NCI-H460 (cell line): ENCODE measurements around the gene METTL6. TPM values are rescaled to one million over a fixed set of nuclear protein-coding genes. Genes with fewer than 3 reads are reported as not detected.
"Not testable (repeated sequence)": the region's sequence is repeated elsewhere in the genome, so short reads cannot be mapped to it uniquely, and the experiment has no call there.

Source experiments
- DNase-seq: peaks from one replicate; pipeline ENCODE4 v3.0.0-alpha.2; 2016; ENCODE audit warnings: low read depth; ENCODE audit errors: extremely low read depth
- total RNA-seq: library from RNA; depleted of rRNA; stranded (reverse); fragments of >200 nt; shearing (Covaris generic); gene quantifications from 2 replicates; pipeline ENCODE4 v1.2.3, GENCODE V29; 2014

Gene METTL6
- total RNA-seq, 1 experiment from 2014 or later = 34.7 TPM

- no peak for DNase-seq
These were observed 24.1 kb upstream of the METTL6 start for GRCh38 chr3:15451216-15452113.

- DNase-seq = no peak
These were observed 23.3 kb upstream of the METTL6 start for GRCh38 chr3:15450438-15451215.

- no peak for DNase-seq
These were observed 22.3 kb upstream of the METTL6 start for GRCh38 chr3:15449489-15450224.

- no peak for DNase-seq
These were observed 16.6 kb upstream of the METTL6 start for GRCh38 chr3:15443826-15444524.

GRCh38 chr3:15440891-15441290 is 13.5 kb upstream of the METTL6 start:
- DNase-seq = no peak

GRCh38 chr3:15439476-15439875 is 12.1 kb upstream of the METTL6 start:
- DNase-seq = no peak

GRCh38 chr3:15438983-15439382 is 11.6 kb upstream of the METTL6 start:
- DNase-seq = no peak

- no peak for DNase-seq
These were observed 8.9 kb upstream of the METTL6 start for GRCh38 chr3:15436246-15436645.

GRCh38 chr3:15434756-15435155 is 7.4 kb upstream of the METTL6 start:
- DNase-seq = no peak

- DNase-seq = no peak
These were observed 6.2 kb upstream of the METTL6 start for GRCh38 chr3:15433531-15433930.

GRCh38 chr3:15431256-15431837 is 4.0 kb upstream of the METTL6 start:
- DNase-seq = no peak

GRCh38 chr3:15430624-15431023 is 3.3 kb upstream of the METTL6 start:
- no peak for DNase-seq

- DNase-seq = no peak
These were observed 1.7 kb upstream of the METTL6 start for GRCh38 chr3:15429080-15429479.

- DNase-seq = no peak
These were observed 1.2 kb upstream of the METTL6 start for GRCh38 chr3:15428539-15428938.

- no peak for DNase-seq
These were observed 637 bp upstream of the METTL6 start for GRCh38 chr3:15427981-15428380.

- no peak for DNase-seq
These were observed 695 bp downstream of the METTL6 start for GRCh38 chr3:15426579-15427118.

GRCh38 chr3:15420871-15421270 is 6.5 kb downstream of the METTL6 start:
- no peak for DNase-seq

- not testable (repeated sequence) for DNase-seq
These were observed 16.4 kb downstream of the METTL6 start for GRCh38 chr3:15410966-15411365.

GRCh38 chr3:15409774-15410173 is 17.6 kb downstream of the METTL6 start:
- DNase-seq = no peak

- no peak for DNase-seq
These were observed 18.1 kb downstream of the METTL6 start for GRCh38 chr3:15409239-15409638.
